IMR-90 (cell line): ENCODE measurements around the gene OSMR.

Experiments used
- BHLHE40 ChIP-seq: fragments of 150-350 bp; IDR thresholded peaks from 2 replicates; pipeline ENCODE4 v1.6.1; 2016; ENCODE audit warnings: mild to moderate bottlenecking, low read depth, low read length
- CEBPB ChIP-seq: IDR thresholded peaks from 2 replicates; pipeline ENCODE4 v1.6.1; 2012; ENCODE audit warnings: low read depth, low read length, improper control_type of control experiment
- CTCF ChIP-seq: conservative IDR thresholded peaks from 2 replicates; pipeline ENCODE4 v1.5.1; 2012; ENCODE audit warnings: mild to moderate bottlenecking, low read depth, low read length, improper control_type of control experiment
- FOS ChIP-seq: fragments of 150-350 bp; IDR thresholded peaks from 2 replicates; pipeline ENCODE4 v1.6.1; 2016; ENCODE audit warnings: low read depth, low read length
- MAFK ChIP-seq: IDR thresholded peaks from 2 replicates; pipeline ENCODE4 v1.6.1; 2012; ENCODE audit warnings: low read depth, low read length, improper control_type of control experiment
- MAZ ChIP-seq: IDR thresholded peaks from 2 replicates; pipeline ENCODE4 v1.6.1; 2012; ENCODE audit warnings: low read depth, mild to moderate bottlenecking, low read length, improper control_type of control experiment, moderate library complexity, borderline replicate concordance
- MXI1 ChIP-seq: IDR thresholded peaks from 2 replicates; pipeline ENCODE4 v1.6.1; 2012; ENCODE audit warnings: low read depth, mild to moderate bottlenecking, low read length, moderate library complexity, borderline replicate concordance
- POLR2A ChIP-seq: IDR thresholded peaks from 2 replicates; pipeline ENCODE4 v1.6.1; 2012; ENCODE audit warnings: mild to moderate bottlenecking, low read depth, low read length
- RAD21 ChIP-seq: IDR thresholded peaks from 2 replicates; pipeline ENCODE4 v1.6.1; 2012; ENCODE audit warnings: low read length, improper control_type of control experiment
- RCOR1 ChIP-seq: IDR thresholded peaks from 2 replicates; pipeline ENCODE4 v1.6.1; 2012; ENCODE audit warnings: mild to moderate bottlenecking, low read length, improper control_type of control experiment; ENCODE audit not compliant: insufficient replicate concordance
- RFX5 ChIP-seq: IDR thresholded peaks from 2 replicates; pipeline ENCODE4 v1.8.0; 2012; ENCODE audit warnings: low read depth, mild to moderate bottlenecking, low read length, moderate library complexity
- SMC3 ChIP-seq: fragments of 150-350 bp; IDR thresholded peaks from 2 replicates; pipeline ENCODE4 v1.6.1; 2016; ENCODE audit warnings: low read depth, mild to moderate bottlenecking, antibody characterized with exemption, low read length, moderate library complexity
- USF2 ChIP-seq: fragments of 150-350 bp; IDR thresholded peaks from 2 replicates; pipeline ENCODE4 v1.6.1; 2017; ENCODE audit warnings: mild to moderate bottlenecking, antibody characterized with exemption, low read length, low read depth
- TF ChIP-seq, protein P1 (sequence below): fragments of 150-350 bp; IDR thresholded peaks from 2 replicates; pipeline ENCODE4 v1.6.1; 2016; ENCODE audit warnings: low read depth, mild to moderate bottlenecking, low read length, moderate library complexity, borderline replicate concordance

- no peak for TF ChIP-seq CTCF
- no peak; the same call in 1 of the 2 replicates for TF ChIP-seq POLR2A
- TF ChIP-seq USF2: no peak
- TF ChIP-seq CEBPB: peak; percentile 82
- 0 out of 2 replicates have a peak, but pooled peaks have one; percentile 30 for TF ChIP-seq MXI1
- TF ChIP-seq SMC3: no peak
- no peak for TF ChIP-seq MAFK
- TF ChIP-seq RCOR1: no peak
- no peak; the same call in 1 of the 2 replicates for TF ChIP-seq RFX5
- TF ChIP-seq, protein P1, sequence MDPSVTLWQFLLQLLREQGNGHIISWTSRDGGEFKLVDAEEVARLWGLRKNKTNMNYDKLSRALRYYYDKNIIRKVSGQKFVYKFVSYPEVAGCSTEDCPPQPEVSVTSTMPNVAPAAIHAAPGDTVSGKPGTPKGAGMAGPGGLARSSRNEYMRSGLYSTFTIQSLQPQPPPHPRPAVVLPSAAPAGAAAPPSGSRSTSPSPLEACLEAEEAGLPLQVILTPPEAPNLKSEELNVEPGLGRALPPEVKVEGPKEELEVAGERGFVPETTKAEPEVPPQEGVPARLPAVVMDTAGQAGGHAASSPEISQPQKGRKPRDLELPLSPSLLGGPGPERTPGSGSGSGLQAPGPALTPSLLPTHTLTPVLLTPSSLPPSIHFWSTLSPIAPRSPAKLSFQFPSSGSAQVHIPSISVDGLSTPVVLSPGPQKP: no peak
- TF ChIP-seq BHLHE40: 0 out of 2 replicates have a peak, but pooled peaks have one; percentile 11
- no peak for TF ChIP-seq RAD21
- TF ChIP-seq FOS: peak; percentile 47
- no peak for TF ChIP-seq MAZ
Measured at GRCh38 chr5:38853753-38854470, 8.1 kb downstream of the OSMR start.
